Measurements from ENCODE around the gene SLC24A1. TPM values are rescaled to one million over a fixed set of nuclear protein-coding genes. Genes with fewer than 3 reads are reported as not detected.

SLC24A1 gene
- total RNA-seq, 1 donor from 2014 or later: 2.3 TPM

GRCh38 chr15:65645392-65645791 is 23.7 kb downstream of the SLC24A1 start:
- no peak for ATAC-seq

DNA sequence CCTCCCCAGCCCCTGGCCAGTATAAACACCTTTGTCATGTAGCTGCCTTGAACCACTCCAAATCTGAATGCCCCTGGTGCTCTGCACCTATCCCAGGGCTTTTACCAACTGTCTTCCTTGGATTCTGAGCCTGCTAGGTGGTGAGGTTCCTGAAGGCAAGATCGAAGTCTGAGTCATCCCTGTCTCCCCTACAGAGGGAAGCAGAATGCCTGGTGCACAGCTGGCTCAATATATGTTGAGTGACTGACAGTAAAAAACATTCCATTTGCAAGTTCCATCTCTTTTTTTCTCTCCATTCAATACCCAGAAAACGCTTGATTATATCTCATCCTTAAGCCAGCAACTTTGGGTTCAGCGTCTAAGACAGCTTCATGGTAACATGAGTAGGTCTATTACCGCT is 24.7 kb downstream of the SLC24A1 start:
- intact Hi-C loops (cut with DNase I): no loop called here
- ATAC-seq: no peak

More at GRCh38 chr15:65645392-65645791, 23.7 kb downstream of the SLC24A1 start:
- no peak for DNase-seq (ENCODE audit: missing footprints)
- intact Hi-C loops (cut with DNase I): no loop called here

GRCh38 chr15:65650312-65651041 is 28.7 kb downstream of the SLC24A1 start:
- intact Hi-C loops (cut with DNase I): loop anchor here (10.0 kb wide), 1 partner anchor 314 kb away; no protein-coding TSS in a partner anchor
- ATAC-seq: no peak
- DNase-seq (ENCODE audit: missing footprints): no peak

More for the DNA sequence above, 24.7 kb downstream of the SLC24A1 start:
- DNase-seq (ENCODE audit: missing footprints): no peak

- DNase-seq (ENCODE audit: missing footprints) (no peak), ATAC-seq (no peak)
- intact Hi-C loops (cut with DNase I): loop anchor here (10.0 kb wide), 1 partner anchor 314 kb away; no protein-coding TSS in a partner anchor
Measured at GRCh38 chr15:65651042-65651322, 29.2 kb downstream of the SLC24A1 start.

- DNase-seq (ENCODE audit: missing footprints): no peak
- ATAC-seq: peak; percentile 28
Measured at GRCh38 chr15:65651831-65652749, 30.4 kb downstream of the SLC24A1 start.

DNA sequence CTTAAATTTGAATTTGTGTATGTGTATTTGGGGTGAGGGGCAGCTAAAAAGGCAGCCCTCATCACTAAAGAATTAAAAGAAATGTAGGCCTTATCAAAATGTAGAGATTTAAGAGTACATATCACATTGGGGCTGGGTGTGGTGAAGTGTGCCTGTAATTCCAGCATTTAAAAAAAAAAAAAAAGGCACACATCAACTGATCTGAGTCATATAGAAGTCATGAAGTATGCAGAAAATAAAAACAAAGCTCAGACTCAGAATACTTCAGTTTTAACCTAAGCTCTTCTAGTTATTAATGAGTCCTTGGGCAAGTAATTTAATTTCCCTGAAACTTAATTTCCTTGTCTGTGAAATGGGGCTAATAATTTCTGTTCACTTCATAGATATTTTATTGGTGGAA is 31.6 kb downstream of the SLC24A1 start:
- ATAC-seq: no peak
- no peak for DNase-seq (ENCODE audit: missing footprints)
- intact Hi-C loops (cut with DNase I): loop anchor here (10.0 kb wide), 1 partner anchor 311 kb away; no protein-coding TSS in a partner anchor

More at GRCh38 chr15:65651831-65652749, 30.4 kb downstream of the SLC24A1 start:
- intact Hi-C loops (cut with DNase I): loop anchor here (10.0 kb wide), 1 partner anchor 313 kb away; no protein-coding TSS in a partner anchor

GRCh38 chr15:65653801-65654521 is 32.2 kb downstream of the SLC24A1 start:
- intact Hi-C loops (cut with DNase I): loop anchor here (10.0 kb wide), 1 partner anchor 311 kb away; no protein-coding TSS in a partner anchor
- ATAC-seq: no peak

GRCh38 chr15:65655026-65655425 is 33.3 kb downstream of the SLC24A1 start:
- ATAC-seq (no peak), DNase-seq (ENCODE audit: missing footprints) (no peak)
- intact Hi-C loops (cut with DNase I): loop anchor here (10.0 kb wide), 1 partner anchor 310 kb away; no protein-coding TSS in a partner anchor

More at GRCh38 chr15:65653801-65654521, 32.2 kb downstream of the SLC24A1 start:
- no peak for DNase-seq (ENCODE audit: missing footprints)

DNA sequence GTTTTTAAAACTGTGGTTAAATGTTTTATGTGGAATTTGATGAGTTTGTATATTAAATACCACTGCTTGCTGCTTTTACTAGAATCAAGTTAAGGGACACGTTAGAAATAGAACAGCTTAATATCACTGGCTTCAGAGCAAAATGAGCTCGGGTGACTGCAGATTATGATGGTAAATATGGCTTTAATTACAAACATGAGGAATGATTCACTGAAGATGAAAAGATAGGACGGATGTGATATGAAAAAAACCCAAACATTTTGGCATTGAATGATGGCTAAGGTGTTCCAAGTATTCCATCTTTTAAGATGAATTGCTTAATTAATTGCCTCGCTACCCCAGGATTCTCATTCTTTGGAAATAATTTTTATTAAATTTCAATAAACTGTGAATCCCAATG is 33.7 kb downstream of the SLC24A1 start:
- intact Hi-C loops (cut with DNase I): loop anchor here (10.0 kb wide), 1 partner anchor 309 kb away; no protein-coding TSS in a partner anchor
- DNase-seq (ENCODE audit: missing footprints) (no peak), ATAC-seq (no peak)

DNA sequence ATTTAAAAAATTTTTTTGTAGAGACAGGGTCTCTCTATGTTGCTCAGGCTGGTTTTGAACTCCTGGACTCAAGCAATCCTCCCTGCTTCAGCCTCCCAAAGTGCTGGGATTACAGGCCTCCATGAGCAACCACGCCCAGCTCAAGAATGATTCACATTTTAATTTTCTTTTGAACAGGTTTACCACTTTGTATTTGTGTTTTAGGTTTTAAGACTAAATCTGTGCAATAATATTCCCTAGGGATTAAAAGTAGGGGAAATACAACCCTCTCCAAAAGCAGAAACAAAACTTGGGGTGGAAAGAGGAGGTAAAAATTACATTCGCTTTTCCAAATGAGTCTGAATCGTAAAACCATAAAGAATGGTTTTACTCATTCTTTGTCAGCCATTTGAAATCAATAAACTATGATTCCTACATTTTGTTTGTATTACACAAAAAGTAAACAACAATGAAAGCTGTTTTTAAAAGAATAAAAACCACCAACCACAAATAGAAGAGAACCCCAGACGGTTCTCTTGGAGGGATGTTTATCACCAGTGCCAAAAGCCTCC is 37.8 kb downstream of the SLC24A1 start:
- ATAC-seq (no peak), DNase-seq (ENCODE audit: missing footprints) (no peak)
- intact Hi-C loops (cut with DNase I): loop anchor here (10.0 kb wide), 1 partner anchor 305 kb away; no protein-coding TSS in a partner anchor

DNA sequence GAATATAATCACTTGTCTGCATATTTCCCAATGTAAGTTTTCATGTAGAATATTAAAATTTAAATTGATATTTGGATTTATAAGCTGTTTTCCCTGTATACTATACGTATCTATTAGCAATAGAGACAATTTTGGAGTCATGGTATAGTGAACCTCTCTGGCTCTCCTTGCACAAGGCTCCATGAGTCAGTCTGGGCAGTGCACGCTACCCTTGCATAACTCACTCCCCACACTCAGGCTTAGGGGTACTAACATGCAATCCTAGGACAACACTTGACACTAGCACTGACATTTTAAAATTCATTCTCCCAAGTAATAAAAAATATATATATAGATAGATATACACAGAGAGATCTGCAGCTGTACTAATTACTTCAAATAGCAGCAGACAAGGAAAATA is 39.2 kb downstream of the SLC24A1 start:
- intact Hi-C loops (cut with DNase I): no loop called here
- no peak for DNase-seq (ENCODE audit: missing footprints)
- no peak for ATAC-seq

DNA sequence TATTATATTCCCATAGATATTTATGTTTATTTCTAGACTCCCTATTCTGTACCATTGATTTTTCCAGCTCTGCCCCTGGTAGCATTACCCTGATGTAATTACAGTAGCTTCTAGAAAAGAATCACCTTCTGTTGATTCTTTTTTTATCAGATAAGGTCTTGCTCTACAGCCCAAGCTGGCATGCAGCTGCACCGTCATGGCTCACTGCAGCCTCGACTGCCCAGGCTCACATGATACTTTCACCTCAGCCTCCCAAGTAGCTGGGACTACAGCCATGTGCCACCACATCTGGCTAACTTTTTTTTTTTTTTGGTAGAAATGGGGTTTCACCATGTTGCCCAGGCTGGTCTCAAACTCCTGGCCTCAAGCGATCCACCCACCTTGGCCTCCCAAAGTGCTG is 41.8 kb downstream of the SLC24A1 start:
- ATAC-seq (no peak), DNase-seq (ENCODE audit: missing footprints) (no peak)
- intact Hi-C loops (cut with DNase I): no loop called here

- DNase-seq (ENCODE audit: missing footprints) (no peak), ATAC-seq (no peak)
Measured at GRCh38 chr15:65666257-65666656, 44.5 kb downstream of the SLC24A1 start.

GRCh38 chr15:65675551-65675950 is 53.8 kb downstream of the SLC24A1 start:
- DNase-seq (ENCODE audit: missing footprints): no peak
- no peak for ATAC-seq
- intact Hi-C loops (cut with DNase I): no loop called here

More at GRCh38 chr15:65666257-65666656, 44.5 kb downstream of the SLC24A1 start:
- intact Hi-C loops (cut with DNase I): no loop called here

GRCh38 chr15:65676123-65676522 is 54.4 kb downstream of the SLC24A1 start:
- intact Hi-C loops (cut with DNase I): no loop called here
- ATAC-seq: no peak
- DNase-seq (ENCODE audit: missing footprints): no peak

DNA sequence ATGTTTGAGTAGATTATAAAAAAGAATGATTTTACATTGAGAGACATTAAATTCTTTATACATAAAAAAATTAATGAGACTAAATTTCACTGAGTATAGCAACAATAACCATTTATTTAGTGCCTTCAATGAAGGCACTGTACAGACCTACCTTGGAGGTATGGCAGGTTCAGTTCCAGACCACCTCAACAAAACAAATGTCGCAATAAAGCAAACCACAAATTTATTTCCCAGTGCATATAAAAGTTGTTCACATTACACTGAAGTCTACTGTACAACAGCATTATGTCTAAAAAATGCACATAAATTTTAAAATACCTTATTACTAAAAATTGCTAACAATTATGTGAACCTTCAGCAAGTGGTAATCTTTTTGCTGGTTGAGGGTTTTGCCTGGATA is 58.8 kb downstream of the SLC24A1 start:
- no peak for DNase-seq (ENCODE audit: missing footprints)
- ATAC-seq: no peak
- intact Hi-C loops (cut with DNase I): no loop called here

- DNase-seq (ENCODE audit: missing footprints) (no peak), ATAC-seq (no peak)
- intact Hi-C loops (cut with DNase I): no loop called here
Measured at GRCh38 chr15:65682404-65682911, 60.7 kb downstream of the SLC24A1 start.

DNA sequence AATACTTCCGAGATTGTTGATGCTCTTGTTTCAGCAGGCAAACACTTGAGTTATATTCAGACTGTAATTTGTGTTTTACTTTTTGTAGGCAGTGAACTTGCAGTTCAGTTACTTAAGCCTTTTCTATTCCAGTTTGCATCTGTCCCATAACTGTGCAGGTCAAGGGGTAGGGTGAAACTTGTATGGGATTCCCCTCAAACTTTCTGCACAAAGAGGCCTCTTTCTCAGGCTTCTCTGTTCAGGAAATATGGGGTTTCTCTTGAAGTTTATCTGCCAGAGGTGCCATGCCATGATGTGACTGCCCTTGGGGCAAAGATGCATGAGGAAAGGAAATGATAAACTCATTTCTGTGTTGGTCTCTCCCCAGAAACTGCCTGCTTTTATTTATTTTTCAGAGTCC is 66.7 kb downstream of the SLC24A1 start:
- ATAC-seq (no peak), DNase-seq (ENCODE audit: missing footprints) (no peak)
- intact Hi-C loops (cut with DNase I): no loop called here
